HG02571 (cell line): ENCODE data around the gene RBM7.

Source experiments
- ATAC-seq: cut with Tn5 transposase; IDR thresholded peaks from one replicate; pipeline ENCODE4 v1.9.1; 2021; ENCODE audit warnings: mild to moderate bottlenecking, moderate library complexity; ENCODE audit not compliant: unreplicated experiment

Gene RBM7

GRCh38 chr11:114395736-114396135, 4.7 kb upstream of the RBM7 start:
- ATAC-seq, result no peak

- ATAC-seq, result no peak
Observed at GRCh38 chr11:114396916-114397315, 3.5 kb upstream of the RBM7 start.

GRCh38 chr11:114397349-114397982, 3.0 kb upstream of the RBM7 start:
- no peak for ATAC-seq

GRCh38 chr11:114398303-114398920, 2.1 kb upstream of the RBM7 start:
- ATAC-seq, result no peak

GRCh38 chr11:114399490-114400215, 813 bp upstream of the RBM7 start:
- ATAC-seq, result peak; percentile 29

DNA sequence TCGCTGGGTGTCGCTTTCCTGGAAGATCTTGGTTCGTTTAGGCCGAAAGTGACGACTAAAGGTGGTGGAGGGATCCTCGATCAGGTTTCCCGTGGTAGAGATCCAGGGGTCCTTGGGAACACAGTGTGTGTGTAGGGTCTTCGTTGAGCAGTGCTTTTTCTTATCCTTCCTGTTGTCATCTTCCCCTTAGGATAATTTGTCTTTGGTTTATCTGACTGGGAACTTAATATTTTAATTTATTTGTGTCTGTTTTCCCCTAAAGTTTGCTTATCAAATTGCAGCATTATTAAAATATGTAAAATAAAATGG, 403 bp downstream of the RBM7 start:
- no peak for ATAC-seq

DNA sequence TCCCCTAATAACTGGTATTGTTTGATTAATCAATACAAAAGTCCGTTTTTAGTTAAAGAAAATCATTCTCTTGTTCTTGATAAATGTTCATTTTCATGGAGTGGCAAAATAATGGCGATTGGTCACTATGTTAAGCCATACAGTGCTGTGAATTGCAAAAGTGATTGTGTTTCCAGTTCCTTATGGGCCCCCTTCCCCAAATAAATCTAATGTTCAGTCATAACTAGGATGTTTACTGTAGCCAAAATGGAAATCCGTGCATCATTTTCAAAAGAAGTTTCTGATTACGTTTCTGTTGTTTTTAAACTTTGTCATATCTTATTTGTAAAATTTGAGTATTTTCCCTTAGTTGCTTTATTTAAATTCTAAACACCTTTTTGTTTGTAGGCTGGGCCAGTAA, 845 bp downstream of the RBM7 start:
- no peak for ATAC-seq

DNA sequence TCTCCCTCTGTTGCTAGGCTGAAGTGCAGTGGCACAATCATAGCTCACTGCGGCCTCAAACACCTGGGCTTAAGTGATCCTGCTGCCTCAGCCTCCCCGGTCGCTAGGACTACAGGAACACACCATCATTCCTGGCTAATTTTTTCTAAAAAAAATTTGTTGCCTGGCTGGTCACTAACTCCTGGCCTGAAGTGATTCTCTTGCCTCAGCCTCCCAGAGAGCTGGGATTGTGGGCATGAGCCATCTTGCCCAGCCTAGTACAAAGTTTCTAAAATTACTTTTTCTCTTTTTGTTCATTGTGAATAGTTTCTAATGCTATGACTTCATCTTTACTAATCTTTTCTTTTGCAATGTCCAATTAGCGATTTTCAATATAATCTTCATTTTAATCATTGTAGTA, 12.5 kb downstream of the RBM7 start:
- no peak for ATAC-seq

GRCh38 chr11:114413958-114414357, 13.5 kb downstream of the RBM7 start:
- ATAC-seq, result no peak

GRCh38 chr11:114416441-114416961, 16.0 kb downstream of the RBM7 start:
- no peak for ATAC-seq

GRCh38 chr11:114426280-114426679, 25.8 kb downstream of the RBM7 start:
- no peak for ATAC-seq

DNA sequence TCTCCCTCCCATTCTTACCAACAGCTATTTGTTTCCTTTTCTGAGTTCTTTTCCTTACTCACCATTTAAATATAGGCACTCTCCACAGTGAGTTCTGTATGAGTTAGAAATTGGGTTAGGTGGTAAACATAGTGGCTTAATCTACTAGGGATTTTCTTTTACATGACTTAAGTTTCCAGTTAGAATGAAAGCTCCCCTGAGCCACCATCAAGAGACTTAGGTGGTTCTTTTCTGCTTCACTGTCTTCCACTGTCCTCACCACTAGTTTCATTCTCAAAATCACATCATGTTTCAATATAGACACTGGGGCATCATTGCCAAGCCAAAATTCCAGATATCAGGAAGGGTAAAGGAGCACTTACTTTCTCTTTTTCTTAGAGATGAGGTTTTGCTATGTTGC, 29.8 kb downstream of the RBM7 start:
- ATAC-seq, result no peak

DNA sequence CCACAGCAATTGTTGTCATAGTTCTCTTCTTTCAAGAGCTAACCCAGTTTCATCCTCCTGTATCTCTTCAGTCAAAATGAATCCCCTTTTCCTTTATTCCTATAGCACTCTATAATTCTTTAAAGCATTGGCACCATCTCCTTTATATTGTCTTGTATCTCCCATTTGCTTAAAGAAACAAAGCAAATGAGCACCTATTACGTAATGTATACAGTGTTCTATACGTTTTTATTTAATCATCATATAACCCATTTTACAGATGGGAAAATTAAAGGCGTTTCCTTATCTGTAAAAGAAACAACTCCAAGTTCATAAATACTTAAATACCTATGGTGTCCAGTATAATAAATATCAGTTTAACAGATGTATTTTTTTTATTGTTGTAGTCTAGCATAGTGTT, 32.4 kb downstream of the RBM7 start:
- no peak for ATAC-seq

GRCh38 chr11:114433376-114433775, 32.9 kb downstream of the RBM7 start:
- ATAC-seq, result no peak

DNA sequence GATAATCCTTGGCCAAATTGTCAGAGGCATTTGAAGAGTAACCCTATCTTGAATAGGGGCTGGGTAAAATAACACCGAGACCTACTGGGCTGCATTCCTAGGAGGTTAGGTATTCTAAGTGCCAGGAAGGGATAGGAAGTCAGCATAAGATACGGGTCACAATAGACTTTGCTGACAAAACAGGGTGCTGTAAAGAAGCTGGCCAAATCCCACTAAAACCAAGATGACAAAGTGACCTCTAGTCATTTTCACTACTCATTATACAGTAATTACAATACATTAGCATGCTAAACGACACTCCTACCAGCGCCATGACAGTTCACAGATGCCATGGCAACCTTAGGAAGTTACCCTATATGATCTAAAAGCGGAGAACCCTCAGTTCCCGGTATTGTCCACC, 37.8 kb downstream of the RBM7 start:
- no peak for ATAC-seq

DNA sequence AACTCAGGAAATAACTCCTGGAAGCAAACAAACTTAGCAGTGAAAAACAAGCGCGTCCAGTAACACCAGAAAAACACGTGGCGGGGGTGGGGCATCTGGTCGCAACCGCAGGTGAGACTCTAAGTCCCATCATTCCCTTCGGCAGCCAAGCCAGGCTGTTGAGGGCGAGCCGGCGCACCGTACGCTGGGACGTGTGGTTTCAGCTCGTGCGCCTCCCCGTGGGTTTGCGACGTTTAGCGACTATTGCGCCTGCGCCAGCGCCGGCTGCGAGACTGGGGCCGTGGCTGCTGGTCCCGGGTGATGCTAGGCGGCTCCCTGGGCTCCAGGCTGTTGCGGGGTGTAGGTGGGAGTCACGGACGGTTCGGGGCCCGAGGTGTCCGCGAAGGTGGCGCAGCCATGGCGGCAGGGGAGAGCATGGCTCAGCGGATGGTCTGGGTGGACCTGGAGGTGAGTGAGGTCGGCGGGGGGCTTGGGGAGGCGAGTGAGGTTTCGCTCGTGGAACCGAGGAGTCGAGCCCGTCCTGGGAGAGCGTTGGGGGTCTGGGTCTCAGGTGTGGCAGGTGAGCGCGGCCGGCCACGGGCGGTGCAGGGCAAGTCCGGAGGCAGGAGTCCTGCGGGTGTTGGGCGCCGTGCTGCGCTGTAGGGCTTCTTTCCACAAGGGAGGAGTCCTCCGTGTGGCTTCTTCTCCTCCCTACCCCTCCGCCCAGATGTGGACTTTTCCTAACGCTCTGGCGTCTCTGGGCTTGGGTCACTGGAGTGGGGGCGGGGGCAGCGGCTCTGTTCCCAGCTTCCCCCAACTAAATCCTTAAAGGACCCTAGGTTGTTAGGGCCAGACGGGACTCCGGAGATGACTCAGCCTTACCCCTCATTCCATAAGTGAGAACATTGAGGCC, 39.0 kb downstream of the RBM7 start, which contains the start of gene REXO2:
TSS of gene REXO2 (plus strand) at position 239 of the 892 bp plus-strand sequence. CDS start at position 301, 62 bp downstream.
- ATAC-seq, result peak; percentile 99

- no peak for ATAC-seq
Observed at GRCh38 chr11:114440121-114440860, 39.8 kb downstream of the RBM7 start.

GRCh38 chr11:114440971-114441763, 40.7 kb downstream of the RBM7 start:
- no peak for ATAC-seq

GRCh38 chr11:114441921-114442320, 41.5 kb downstream of the RBM7 start:
- ATAC-seq, result no peak

DNA sequence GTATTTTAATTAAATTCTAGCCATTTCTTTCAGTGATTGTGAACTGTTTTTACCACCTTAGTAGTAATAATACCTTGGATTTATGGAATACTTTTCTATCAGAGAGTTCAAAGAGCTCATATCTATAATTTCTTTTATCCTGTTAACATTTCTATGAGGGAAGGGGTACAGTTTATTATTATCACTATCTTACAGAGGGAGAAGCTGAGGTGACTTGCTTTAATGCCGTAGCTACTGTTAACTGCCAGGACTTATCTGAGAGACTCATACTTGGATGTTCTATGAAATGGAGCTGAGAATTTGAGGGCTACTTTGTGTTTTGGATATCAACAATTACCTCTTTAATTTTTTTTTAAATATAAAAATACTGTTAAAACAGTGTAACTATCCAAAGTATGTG, 42.1 kb downstream of the RBM7 start:
- no peak for ATAC-seq
